GM12873 (cell line): Measurements from ENCODE around the gene H3-3A.
A peak's percentile ranks its signal among the peaks of the same experiment; 100 is the strongest.

Experiments used
- CTCF ChIP-seq: IDR thresholded peaks from 2 replicates; pipeline ENCODE4 v1.5.1; 2012; ENCODE audit warnings: low read depth, mild to moderate bottlenecking, moderate library complexity, low read length, control low read depth; ENCODE audit not compliant: insufficient read depth; ENCODE audit errors: missing control alignments

Gene H3-3A

GRCh38 chr1:226097866-226098625, 35.5 kb downstream of the H3-3A start:
- TF ChIP-seq CTCF = no peak

DNA sequence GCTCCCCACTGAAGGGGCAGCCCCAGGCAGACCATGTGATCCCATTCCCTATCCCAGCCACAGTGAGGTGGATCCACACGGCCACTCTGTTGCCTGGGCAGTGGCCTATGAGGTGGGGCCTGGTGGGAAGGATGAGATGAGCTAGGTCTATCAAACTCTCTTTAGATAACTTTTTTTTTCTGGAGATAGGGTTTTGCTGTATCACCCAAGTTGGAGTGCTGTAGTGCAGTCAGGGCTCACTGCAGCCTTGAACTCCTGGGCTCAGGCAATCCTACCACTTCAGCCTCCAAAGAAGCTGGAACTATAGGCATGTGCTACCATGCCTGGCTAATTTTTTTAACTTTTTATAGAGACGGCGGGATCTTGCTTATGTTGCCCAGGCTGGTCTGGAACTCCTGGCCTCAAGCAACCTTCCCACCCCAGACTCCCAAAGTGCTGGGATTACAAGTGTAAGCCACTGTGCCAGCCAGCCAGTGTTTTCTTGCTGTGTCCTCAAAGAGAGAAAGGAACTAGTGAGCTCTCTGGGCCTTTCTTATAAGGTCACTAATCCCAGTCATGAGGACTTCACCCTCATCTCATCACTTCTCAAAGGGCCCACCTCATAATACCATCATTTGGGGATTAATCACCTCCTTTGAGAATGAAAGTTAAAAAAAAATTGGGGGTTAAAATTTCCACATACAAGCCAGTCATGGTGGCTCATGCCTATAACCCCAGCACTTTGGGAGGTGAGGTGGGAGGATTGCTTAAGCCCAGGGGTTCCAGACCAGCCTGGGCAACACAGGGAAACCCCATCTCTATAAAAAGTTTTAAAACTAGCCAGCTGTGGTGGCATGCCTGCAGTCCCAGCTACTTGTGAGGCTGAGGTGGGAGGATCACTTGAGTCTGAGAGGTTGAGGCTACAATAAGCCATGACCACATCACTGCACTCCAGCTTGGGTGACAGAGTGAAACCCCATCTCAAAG, 36.6 kb downstream of the H3-3A start:
- TF ChIP-seq CTCF = no peak

- no peak for TF ChIP-seq CTCF
Measured at GRCh38 chr1:226100436-226101391, 38.2 kb downstream of the H3-3A start.

DNA sequence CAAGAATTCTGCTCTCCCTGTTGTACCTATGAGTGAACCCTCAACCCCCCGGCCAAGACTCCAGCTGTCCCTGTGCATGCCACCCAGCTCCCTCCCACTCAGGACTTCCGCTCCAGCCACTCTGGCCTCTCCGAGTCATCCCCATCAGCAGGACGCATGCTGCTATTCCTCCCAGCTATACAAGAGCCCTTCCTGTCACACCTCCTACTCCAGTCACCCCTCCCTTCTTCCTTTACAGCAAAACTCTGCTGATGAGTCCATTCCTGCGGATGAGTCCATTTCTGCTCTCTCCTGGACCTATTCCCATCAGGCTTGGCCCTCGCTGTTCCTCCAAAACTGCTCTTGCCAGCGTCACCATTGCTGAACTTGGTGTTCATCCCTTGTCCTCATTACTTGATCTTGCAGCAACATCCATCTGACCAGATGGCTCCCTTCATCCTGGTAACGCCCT, 42.2 kb downstream of the H3-3A start:
- no peak for TF ChIP-seq CTCF

GRCh38 chr1:226107471-226108460, 45.2 kb downstream of the H3-3A start:
- TF ChIP-seq CTCF = peak; percentile 23
